Ecto neural progenitor cell (in vitro differentiated cells): ENCODE results near the gene CNTN5.
"Not testable (repeated sequence)": the region's sequence is repeated elsewhere in the genome, so short reads cannot be mapped to it uniquely, and the experiment has no call there.

Experiments
- DNase-seq: peaks from one replicate; pipeline ENCODE4 v3.0.0-alpha.2; 2018; ENCODE audit warnings: low spot score

CNTN5 gene

DNA sequence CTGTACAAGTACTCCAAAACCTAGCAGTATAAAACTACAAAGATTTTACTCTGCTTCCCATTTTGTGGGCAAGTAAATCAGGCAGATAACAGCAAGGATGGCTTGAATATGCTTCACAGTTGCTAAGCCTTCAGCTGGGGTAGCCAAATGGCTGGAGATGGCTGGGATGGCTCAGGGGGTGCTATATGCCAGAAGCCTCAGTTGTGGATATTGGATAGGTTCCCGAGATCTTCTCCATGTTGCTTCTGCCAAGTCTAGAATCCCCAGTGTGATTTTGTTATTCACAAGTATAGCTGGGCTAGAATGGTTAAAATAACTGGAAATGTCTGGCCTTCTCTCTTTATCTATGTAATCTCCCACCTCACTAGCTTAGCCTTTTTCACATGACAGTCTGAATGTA, 1194.0 kb downstream of the CNTN5 start:
- no peak for DNase-seq

DNA sequence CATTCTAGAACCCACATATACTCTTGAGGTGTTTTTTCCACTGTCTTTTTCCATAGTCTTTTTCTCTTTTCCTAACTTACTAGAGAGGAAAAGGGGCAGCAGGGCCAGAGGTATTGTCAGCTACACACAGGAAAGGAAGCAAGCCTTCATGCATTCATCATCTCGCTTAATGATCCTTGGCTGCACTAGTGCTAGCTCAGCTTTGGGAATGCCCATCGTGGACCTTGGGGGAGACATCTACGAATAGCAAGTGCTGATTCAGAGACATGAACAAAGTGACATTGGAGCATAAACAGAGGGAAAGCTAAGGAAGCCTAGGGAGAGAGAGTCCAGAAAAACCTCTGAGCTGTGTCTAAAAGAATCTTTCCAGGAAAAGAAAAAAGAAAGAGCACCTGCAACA, 1200.1 kb downstream of the CNTN5 start:
- no peak for DNase-seq

DNA sequence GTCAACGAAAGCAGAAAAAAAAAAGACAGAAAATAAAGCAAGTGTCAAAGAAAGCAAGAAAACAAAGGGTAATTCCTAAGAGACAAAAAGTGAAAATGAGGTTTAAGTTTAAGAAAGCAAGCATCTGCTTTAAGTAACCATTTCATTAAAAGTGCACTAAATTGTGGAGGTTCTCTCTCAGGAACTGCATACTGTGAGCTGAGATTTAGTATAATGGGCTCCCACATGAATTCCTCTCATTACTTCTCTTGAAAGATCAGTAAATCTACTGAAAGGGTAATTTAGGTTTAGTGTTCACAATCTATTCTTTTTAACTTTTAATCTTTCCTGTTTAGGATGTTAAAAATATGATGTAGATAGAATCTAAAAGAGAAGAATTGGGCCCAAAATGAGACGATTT, 1201.0 kb downstream of the CNTN5 start:
- no peak for DNase-seq

DNA sequence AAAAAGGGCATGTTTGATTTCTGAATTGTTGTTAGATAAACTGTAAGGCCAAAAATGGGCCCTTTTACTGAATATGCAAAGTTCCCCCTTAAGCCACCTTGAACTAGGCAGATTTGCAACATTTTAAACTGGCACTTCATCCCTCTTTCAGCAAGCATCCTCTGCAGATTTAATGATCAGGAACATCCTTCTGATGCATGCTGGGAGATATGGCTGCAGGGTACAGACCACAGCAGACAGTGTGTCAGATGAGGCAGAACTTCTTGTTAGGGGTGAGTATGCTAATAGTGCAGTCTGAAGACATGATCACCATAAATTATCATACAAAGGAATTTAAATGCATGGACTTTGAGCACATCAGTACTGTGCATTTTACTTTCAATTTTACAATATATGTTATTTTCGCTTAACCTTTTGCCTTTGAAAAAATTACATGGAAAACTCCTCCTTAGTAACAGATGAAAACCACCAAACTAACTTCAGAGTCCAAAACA, 1203.8 kb downstream of the CNTN5 start:
- DNase-seq: no peak

DNA sequence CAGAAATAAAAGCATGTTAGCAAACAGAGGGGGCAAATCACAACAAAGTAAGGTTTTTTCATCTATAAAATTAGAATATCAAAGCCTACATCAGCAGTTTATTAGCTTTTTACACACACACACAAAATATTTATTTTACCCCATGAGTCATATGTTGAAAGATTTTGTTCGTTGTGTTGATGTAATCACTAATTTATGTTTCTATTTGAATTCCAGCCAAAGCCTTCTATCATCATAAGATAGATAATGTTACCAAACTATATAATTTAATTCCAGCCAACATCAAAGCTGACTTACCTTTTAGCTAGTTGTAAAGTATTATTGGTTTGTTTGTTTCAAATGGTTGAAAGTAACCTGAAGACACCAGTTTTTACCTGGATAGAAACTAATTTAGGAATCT, 1208.3 kb downstream of the CNTN5 start:
- no peak for DNase-seq

DNA sequence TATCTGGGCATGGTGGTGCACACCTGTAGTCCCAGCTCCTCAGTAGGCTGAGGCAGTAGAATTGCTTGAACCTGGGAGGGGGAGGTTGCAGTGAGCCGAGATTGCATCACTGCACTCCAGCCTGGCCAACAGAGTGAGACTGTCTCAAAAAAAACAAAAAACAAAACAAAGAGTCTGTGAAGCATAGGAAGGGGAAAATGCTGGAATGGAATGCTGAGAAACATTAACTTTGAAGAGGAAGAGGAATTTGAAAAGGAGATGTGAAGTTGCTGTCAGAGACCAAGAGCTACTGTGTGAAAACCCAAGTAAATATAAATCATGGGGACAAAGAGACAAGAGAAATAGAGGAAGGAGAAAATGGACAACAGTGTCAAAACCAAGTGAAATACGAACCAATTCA, 1211.3 kb downstream of the CNTN5 start:
- no peak for DNase-seq

DNA sequence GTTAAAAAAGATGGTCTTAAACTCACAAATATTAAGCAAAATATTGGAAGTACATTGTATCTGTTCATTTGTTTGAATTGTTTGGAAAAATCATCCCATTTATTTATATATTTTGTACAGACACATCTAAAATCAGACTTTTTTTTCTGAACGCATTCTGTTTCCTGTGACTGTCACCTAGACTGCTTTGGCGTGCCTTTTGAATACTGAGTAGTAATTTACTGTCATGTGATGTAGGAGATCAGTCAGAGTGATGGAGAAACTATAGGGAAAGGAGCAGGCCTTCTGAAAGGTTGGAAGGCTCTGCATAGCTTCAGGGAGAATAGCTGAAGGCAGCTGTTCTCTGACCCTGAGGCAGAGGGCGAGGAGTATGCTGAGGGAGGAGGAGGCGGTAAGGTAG, 1214.3 kb downstream of the CNTN5 start:
- no peak for DNase-seq

DNA sequence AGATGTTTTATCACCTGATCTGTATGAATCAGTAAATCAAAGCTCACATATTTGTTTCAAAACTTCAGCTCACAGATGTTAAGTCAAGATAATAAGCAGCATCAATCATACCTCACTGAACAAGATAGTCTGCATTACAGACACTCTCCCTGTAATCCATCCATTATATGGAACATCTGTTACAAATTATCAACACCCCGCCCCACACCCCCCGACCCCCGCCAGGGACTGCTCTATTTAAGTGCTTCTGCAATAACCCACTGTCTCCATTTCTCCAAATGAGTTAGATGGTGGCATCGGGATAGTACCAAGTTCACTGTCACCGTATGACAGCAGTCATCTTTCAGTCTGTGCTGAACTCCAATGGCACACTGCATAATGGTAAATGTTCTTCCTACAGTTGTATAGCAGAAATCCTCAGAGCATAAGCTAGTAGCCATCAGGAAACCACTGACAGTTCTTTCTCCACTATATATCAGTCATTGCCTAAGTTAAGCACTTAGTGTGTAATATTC, 1219.3 kb downstream of the CNTN5 start:
- DNase-seq: no peak

DNA sequence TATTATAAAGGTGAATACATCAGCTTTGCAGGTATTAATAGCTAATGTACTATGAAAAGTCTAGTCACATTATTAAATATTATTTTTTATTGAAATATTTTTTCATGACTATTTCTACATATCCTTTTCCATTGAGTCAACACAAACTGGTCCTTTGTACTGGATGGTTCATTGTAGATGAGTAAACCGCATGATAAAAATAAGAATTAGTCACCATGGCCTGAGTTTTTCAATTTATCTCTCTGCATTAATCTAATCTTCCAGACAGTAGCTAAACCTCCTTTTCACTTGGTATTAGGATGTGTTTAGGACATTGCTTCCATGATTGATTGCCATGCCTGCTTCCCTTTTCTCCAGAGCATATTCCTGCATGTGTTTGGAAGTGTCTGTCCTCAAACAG, 1227.0 kb downstream of the CNTN5 start:
- DNase-seq: no peak

DNA sequence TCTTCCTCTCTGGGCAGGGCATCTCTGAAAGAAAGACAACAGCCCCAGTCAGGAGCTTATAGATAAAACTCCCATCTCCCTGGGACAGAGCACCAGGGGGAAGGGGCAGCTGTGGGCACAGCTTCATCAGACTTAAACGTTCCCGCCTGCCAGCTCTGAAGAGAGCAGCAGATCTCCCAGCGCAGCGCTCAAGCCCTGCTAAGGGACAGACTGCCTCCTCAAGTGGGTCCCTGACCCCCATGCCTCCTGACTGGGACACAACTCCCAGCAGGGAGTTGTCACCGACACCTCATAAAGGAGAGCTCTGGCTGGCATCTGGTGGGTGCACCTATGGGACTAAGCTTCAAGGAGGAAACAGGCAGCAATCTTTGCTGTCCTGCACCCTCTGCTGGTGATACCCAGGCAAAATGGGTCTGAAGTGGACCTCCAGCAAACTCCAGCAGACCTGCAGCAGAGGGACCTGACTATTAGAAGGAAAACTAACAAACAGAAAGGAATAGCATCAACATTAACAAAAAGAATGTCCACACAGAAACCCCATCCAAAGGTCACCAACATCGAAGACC, 1236.6 kb downstream of the CNTN5 start:
- not testable (repeated sequence) for DNase-seq

DNA sequence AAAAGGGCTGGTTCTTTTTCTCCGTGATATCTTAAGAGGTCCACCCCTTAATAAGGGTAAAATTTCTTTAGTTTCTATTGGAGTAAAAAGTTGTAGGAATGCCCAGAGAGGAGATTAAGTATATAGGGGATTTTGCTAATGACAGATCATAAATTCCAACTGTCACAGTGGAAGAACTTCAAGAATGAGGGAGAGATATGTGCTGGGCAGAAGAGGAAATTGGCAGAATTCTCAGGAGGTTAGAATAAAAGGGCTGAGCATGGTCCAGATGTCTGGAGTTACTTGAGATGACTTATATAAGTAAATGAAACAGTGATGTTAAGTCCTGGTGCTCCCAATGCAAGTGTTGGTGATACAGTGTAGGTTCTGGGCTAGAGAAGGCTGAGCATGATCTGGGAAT, 1248.8 kb downstream of the CNTN5 start:
- DNase-seq: no peak

DNA sequence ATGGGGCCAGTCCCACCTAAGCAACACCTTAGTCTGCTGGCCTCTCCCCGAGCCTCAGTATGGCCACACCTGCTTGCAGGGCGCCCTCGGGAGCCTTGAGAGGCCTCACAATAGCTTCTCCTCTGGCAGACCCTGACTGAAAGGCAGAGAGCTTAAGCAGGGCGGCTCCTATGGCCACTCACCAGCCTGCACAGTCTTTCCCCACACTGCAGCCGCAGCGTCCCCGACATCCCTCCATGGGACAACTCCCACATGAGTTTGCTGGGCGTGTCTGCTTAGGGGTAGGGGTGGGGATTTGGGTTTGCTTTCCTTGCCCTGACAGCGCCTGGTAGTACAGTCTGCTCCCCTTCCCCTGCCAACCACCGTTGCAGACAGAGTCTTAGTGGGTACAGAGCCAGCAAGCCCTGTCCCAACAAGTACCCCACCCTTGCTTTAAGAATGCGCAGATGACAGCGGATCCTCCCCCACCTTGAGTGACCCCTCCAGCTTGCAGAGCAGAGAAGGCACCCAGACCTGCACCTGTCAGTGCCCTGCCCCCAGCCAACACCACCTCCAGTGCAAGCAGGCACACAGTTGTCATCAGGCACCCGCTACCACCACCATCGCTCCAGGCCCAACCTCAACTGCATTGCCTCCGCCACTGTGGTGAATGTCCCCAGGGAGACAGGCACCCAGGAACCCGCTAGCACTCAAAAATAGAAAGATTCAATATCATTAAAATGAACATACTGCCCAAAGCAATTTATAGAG, 1252.5 kb downstream of the CNTN5 start:
- DNase-seq: no peak

DNA sequence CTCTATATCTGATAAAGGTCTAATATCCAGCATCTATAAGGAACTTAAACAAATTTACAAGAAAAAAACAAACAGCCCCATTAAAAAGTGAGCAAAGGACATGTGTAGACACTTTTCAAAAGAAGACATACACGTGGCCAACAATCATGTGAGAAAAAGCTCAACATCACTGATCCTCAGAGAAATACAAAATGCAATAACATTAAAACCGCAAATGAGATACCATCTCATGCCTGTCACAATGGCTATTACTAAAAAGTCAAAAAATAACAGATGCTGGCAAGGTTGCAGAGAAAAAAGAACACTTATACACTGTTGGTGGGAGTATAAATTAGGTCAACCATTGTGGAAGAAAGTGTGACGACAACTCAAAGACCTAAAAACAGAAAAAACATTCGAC, 1253.7 kb downstream of the CNTN5 start:
- not testable (repeated sequence) for DNase-seq

DNA sequence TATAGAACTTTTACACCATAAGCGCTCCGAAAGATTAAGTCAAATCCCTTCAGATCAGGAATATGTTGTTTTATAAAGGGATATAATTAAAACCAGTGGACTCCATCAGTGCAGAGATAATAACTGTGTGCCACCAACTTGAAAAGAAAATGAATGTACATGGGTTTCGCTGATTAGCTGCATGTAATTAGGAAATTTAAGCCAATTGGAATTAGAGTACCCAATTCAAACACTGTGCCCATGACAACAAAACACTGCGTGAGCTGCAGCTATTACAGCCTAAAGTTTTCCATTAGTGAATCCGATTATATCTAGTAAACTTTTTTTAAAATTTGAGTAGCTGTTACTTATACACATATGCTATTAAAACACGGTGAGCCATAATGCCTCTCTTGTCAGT, 1274.0 kb downstream of the CNTN5 start:
- DNase-seq: no peak

DNA sequence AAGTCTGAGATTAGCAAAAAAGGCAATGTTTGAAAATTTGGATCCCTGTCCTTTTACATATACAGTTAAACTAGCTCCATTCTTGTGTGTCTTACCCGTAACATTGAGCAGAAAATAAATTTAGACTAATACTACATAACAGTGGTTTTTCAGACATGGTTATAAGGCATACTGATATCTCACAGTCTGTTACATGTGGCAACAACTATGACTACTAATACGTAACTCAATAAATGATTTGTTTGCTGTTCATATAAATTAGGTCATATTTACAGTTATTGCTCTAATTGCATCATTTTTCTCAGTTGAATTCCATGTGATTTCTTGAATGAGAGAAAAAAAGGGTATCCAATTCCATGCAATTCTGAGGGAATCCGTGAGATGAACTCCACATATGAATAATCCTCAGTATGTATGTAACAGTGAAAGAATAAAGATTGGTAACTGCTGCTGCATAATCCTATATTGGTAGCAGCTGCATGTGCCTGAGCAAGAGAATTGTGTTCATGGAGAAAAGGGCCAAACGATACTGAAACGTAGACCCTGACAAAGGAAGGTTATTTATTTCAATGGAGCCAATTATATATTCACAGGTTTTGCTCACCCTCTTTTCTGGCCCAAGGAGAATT, 1275.4 kb downstream of the CNTN5 start:
- DNase-seq: no peak

DNA sequence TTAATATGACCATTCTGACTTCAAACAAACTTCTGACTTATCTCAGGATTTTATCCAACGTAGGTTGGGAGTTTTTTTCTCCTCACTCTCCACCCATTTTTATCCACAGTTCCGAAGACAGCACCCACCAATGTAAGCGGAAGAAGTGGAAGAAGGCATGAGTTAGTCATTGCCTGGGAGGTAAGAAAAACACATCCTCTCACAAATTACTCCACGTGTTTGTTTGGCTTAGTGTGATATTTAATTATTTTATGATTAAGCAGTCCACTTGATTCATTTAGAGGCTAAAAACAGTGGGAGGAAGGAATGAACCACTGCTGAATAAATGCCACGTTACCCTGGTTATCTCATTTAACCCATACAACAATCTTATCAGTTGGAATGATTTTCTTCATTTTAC, 1276.8 kb downstream of the CNTN5 start:
- no peak for DNase-seq

DNA sequence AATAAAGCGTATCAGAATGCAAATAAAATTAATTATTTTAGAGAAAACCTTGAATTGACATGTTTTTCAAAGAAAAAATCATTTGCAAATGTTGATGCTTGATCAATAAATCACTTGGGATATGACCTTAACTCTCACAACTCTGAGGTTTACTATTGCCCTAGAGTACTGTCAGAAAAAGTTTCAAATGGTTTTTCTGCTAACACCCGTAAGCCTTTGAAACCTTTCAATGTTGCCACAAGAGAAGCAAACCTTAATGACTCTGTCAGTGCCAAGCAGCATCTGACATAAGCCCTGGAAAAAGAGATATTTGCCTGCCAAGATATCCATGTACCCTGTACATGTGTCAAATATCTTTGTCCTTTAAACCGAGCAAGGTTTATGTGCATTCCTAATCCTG, 1282.1 kb downstream of the CNTN5 start:
- no peak for DNase-seq

DNA sequence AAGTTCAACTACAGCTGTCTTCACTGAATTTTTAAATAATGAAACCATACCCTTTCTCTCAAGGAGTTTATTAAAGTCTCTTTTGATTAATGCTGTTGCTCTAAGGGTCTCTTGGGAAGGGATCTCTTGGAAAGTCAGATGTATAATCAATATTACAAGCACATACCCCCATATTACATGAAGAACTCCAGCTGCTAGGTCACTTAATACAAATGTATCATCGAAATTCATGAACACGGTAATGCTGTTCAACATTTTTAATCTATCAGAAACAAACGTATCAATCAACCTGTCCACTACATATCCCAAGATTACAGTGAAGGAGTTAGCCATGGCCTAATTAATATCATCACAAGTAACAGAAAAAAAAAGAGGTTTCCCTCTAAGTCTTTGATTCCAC, 1283.1 kb downstream of the CNTN5 start:
- DNase-seq: no peak

DNA sequence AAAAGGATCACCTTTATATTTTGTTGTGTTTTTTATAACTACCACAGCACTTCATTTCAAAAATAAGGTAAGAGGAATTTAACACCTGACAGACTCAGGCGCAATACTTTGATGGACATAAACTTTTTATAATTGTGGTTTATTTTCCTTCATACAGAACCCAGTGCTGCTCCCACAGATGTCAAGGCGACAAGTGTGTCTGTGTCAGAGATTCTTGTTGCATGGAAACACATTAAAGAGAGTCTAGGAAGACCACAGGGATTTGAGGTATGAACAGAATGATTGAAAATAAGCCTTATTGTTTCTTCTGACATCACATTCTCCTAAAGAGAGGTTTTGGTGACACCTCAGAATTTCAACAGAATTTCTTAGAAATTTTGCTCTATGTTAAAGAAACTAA, 1287.5 kb downstream of the CNTN5 start:
- no peak for DNase-seq

DNA sequence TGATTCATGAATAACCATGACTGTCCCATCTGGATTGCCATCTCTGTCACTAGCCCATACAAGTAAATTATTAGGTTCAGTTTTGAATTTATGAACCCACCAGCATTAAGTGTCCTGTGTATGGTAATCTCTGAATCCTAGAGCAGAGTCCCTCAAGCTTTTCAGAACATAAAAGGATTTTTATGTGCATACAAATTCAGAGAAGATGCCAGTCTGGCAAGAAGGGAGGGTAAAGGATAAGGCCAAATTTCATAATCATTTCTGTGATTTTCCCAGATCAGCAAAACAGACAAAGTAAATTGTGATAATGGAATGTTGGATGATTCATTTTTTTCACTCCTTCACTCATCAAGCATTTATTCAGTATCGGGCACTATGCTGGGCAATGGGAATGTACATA, 1295.2 kb downstream of the CNTN5 start:
- DNase-seq: no peak

DNA sequence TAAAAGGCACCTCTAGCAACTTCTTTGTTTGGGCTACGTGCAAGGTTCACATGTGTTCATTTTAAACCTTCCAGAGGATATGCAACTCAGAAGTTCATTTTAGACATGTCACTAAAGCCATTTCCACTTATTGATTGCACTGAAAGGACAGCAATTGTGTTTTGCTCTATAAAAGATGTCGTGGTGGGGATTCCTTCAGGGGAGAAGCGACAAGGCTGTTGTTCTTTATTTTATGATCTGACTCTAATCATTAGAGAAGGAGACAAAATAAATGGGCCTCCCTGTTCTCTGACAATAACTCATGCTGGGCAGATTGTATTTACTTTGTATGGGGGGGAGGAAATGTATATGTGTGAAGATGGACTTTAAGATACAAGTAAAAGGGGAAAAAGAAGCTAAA, 1296.2 kb downstream of the CNTN5 start:
- DNase-seq: no peak

DNA sequence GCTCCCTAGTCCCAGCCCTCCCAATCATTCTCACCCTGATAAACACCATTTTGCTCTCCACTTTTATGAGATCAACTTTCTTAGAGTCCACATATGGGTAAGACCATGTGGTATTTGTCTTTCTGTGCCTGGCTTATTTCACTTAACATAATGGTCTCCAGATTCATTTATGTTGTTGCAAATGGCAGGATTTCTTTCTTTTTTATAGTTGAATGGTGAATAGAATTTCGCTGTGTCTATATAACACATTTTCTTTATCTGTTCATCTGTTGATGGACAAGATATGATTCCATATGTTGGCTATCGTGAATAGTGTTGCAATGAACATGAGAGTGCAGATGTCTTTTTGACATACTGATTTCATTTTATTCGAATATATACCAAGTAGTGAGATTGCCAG, 1298.9 kb downstream of the CNTN5 start:
- DNase-seq: no peak

DNA sequence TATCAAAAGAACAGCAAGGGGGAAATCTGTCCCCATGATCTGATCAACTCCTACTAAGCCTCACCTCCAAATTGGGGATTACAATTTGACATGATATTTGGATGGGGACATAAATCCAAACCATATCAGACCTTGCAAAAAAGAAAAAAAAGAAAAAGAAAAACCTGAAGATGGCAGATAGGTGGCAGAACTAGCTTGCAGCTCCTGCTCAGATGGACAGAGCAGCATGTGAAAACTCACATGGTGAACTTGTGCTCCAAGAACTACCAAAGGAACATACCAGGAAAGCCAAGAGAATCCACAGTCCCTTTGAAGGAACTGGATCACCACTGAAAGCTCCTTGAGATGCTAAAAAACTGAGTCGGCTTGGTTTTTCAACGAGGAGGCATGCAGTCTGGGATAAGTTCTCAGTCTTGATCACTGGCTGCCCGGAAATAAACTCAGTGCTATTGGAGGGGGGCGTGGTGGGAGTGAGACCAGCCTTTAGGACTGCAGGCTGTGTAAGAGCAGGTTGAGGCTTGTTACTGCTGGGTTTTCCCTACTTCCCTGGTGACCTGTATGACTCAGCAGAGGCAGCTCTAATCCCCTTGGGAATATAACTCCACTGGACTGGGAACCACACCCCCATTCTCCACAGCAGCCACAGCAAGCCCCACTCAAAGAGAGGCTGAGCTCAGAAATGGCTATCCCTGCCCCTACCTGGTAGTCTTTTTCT, 1308.0 kb downstream of the CNTN5 start:
- DNase-seq: no peak
